Measurements from ENCODE around the gene DISC1.

DNA sequence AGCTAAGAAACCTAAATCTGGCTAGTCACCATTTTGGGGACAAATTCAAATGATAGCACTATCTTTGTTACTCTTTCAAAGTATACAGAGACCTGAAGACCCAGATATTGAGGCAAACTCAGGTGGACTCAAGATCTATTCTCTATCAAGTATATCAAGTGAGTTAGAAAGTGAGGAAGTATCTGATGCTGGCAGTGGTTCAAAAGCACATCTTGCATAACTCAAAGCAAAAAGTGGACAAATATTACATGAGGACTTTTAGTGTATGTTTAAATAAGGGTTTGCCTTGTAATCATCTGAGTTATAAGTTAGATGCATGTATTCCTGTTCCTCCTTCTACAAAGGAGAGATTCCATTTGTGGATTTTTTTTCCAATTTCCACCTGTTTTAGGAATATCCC, 338.4 kb downstream of the DISC1 start:
- TF ChIP-seq, protein P1, sequence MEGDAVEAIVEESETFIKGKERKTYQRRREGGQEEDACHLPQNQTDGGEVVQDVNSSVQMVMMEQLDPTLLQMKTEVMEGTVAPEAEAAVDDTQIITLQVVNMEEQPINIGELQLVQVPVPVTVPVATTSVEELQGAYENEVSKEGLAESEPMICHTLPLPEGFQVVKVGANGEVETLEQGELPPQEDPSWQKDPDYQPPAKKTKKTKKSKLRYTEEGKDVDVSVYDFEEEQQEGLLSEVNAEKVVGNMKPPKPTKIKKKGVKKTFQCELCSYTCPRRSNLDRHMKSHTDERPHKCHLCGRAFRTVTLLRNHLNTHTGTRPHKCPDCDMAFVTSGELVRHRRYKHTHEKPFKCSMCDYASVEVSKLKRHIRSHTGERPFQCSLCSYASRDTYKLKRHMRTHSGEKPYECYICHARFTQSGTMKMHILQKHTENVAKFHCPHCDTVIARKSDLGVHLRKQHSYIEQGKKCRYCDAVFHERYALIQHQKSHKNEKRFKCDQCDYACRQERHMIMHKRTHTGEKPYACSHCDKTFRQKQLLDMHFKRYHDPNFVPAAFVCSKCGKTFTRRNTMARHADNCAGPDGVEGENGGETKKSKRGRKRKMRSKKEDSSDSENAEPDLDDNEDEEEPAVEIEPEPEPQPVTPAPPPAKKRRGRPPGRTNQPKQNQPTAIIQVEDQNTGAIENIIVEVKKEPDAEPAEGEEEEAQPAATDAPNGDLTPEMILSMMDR (IDR thresholded peaks at IDR 0.05), result no peak
- no peak for TF ChIP-seq POLR2AphosphoS5 (IDR thresholded peaks at IDR 0.05)
